ENCODE results near the gene CHRNA7. TPM values are rescaled to one million over a fixed set of nuclear protein-coding genes. Genes with fewer than 3 reads are reported as not detected.

The CHRNA7 gene
- total and polyA plus RNA-seq, 2 experiments from 2014 or later = not detected

GRCh38 chr15:32028921-32029320 lies 1.4 kb upstream of the CHRNA7 start:
- Histone ChIP-seq H3K27ac (no peak overlapping the region), H3K4me3 (no peak overlapping the region), H3K9me3 (ENCODE audit: low read depth) (no peaks in the 10 kb centered on the region), H4K20me1 (ENCODE audit: insufficient read depth) (no peaks in the 10 kb centered on the region), H3K79me2 (ENCODE audit: insufficient read depth) (no peaks in the 10 kb centered on the region), H2AFZ (no peak overlapping the region), H3K36me3 (ENCODE audit: low read depth) (no peaks in the 10 kb centered on the region), H3K9me2 (ENCODE audit: insufficient read depth) (no peaks in the 10 kb centered on the region; the same call in 1 of the 2 replicates), H3K9ac (no peak overlapping the region), H3K4me1 (ENCODE audit: insufficient read depth) (no peaks in the 10 kb centered on the region), H3F3A (ENCODE audit: insufficient read depth) (no peaks in the 10 kb centered on the region), H3K27me3 (replicated peaks; ENCODE audit: insufficient read depth) (peaks cover 45% of the 10 kb centered on the region), H3K4me2 (ENCODE audit: unreplicated experiment) (no peak overlapping the region)
- DNase-seq = no peak
- TF ChIP-seq EZH2phosphoT487 (IDR thresholded peaks at IDR 0.05; ENCODE audit: insufficient read depth, low read depth) (no peak), EZH2 (IDR thresholded peaks at IDR 0.05; ENCODE audit: insufficient read depth, poor library complexity, severe bottlenecking) (no peak)
- WGBS, 2 experiments (ENCODE audit: low coverage in 1 of 2, low lambda C conversion rate in 2 of 2, missing lambda C conversion rate in 2 of 2) = 2% methylated on average over 5 of the region's 5 CpGs
- in situ Hi-C loops (cut with MboI) = no loop called here

- no peaks in the 10 kb centered on the region for H3K4me1 ChIP-seq (ENCODE audit: insufficient read depth)
- peak overlapping the region; percentile 12 for H3K4me2 ChIP-seq (ENCODE audit: unreplicated experiment)
- no peak for TF ChIP-seq EZH2phosphoT487 (IDR thresholded peaks at IDR 0.05; ENCODE audit: insufficient read depth, low read depth)
- no peak for TF ChIP-seq EZH2 (IDR thresholded peaks at IDR 0.05; ENCODE audit: insufficient read depth, poor library complexity, severe bottlenecking)
- in situ Hi-C loops (cut with MboI) = no loop called here
- H3K9me2 ChIP-seq (ENCODE audit: insufficient read depth) = no peaks in the 10 kb centered on the region; the same call in 1 of the 2 replicates
- H3F3A ChIP-seq (ENCODE audit: insufficient read depth) = no peaks in the 10 kb centered on the region
- no peak overlapping the region for H3K9ac ChIP-seq
- H3K4me3 ChIP-seq = no peak overlapping the region
- H2AFZ ChIP-seq = peak overlapping the region; percentile 76
- H3K27me3 ChIP-seq (replicated peaks; ENCODE audit: insufficient read depth) = peaks cover 45% of the 10 kb centered on the region
- no peak overlapping the region for H3K27ac ChIP-seq
- no peaks in the 10 kb centered on the region for H3K36me3 ChIP-seq (ENCODE audit: low read depth)
- H3K79me2 ChIP-seq (ENCODE audit: insufficient read depth) = no peaks in the 10 kb centered on the region
- H3K9me3 ChIP-seq (ENCODE audit: low read depth) = no peaks in the 10 kb centered on the region
- WGBS, 2 experiments (ENCODE audit: low coverage in 1 of 2, low lambda C conversion rate in 2 of 2, missing lambda C conversion rate in 2 of 2) = 1 to 2% methylated on average over 15 to 16 of the region's 16 CpGs
- H4K20me1 ChIP-seq (ENCODE audit: insufficient read depth) = no peaks in the 10 kb centered on the region
- peak; percentile 4 for DNase-seq
These were observed 880 bp upstream of the CHRNA7 start for GRCh38 chr15:32029409-32029861.

DNA sequence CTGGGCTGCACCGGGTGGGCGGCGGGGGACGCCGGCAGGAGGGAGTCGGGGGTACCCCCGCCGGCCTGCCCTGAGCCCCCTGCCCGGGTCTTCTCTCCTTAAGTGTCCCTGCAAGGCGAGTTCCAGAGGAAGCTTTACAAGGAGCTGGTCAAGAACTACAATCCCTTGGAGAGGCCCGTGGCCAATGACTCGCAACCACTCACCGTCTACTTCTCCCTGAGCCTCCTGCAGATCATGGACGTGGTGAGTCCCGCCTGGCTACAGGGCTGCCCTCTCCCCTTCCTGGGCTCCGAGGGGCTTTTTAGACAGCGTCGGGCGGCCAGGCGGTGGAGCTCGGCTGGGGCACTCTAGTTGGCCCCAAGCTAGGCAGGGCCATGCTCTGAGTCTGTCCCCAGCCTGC lies 480 bp downstream of the CHRNA7 start:
- Histone ChIP-seq H2AFZ (0 out of 2 replicates have a peak overlapping the region, but pooled peaks have one; percentile 29), H3K4me1 (ENCODE audit: insufficient read depth) (no peaks in the 10 kb centered on the region), H3K27me3 (replicated peaks; ENCODE audit: insufficient read depth) (peaks cover 45% of the 10 kb centered on the region), H3K27ac (no peak overlapping the region), H3K4me3 (peak overlapping the region; percentile 57), H3K79me2 (ENCODE audit: insufficient read depth) (no peaks in the 10 kb centered on the region), H4K20me1 (ENCODE audit: insufficient read depth) (no peaks in the 10 kb centered on the region), H3K9me2 (ENCODE audit: insufficient read depth) (no peaks in the 10 kb centered on the region), H3K9ac (no peak overlapping the region), H3K4me2 (ENCODE audit: unreplicated experiment) (peak overlapping the region; percentile 71), H3K36me3 (ENCODE audit: low read depth) (no peaks in the 10 kb centered on the region), H3K9me3 (ENCODE audit: low read depth) (no peaks in the 10 kb centered on the region), H3F3A (ENCODE audit: insufficient read depth) (no peaks in the 10 kb centered on the region)
- DNase-seq = peak; percentile 6
- WGBS, 2 experiments (ENCODE audit: low coverage in 1 of 2, low lambda C conversion rate in 2 of 2, missing lambda C conversion rate in 2 of 2) = 10 to 14% methylated on average over 13 to 15 of the region's 21 CpGs
- TF ChIP-seq EZH2 (IDR thresholded peaks at IDR 0.05; ENCODE audit: insufficient read depth, poor library complexity, severe bottlenecking) (no peak), EZH2phosphoT487 (IDR thresholded peaks at IDR 0.05; ENCODE audit: insufficient read depth, low read depth) (no peak)
- in situ Hi-C loops (cut with MboI) = no loop called here

GRCh38 chr15:32033186-32033890 lies 3.0 kb downstream of the CHRNA7 start:
- Histone ChIP-seq H3K4me3 (no peak overlapping the region), H3F3A (ENCODE audit: insufficient read depth) (no peaks in the 10 kb centered on the region), H3K9ac (no peak overlapping the region), H4K20me1 (ENCODE audit: insufficient read depth) (no peaks in the 10 kb centered on the region), H3K9me2 (ENCODE audit: insufficient read depth) (no peaks in the 10 kb centered on the region), H3K9me3 (ENCODE audit: low read depth) (no peaks in the 10 kb centered on the region), H3K36me3 (ENCODE audit: low read depth) (no peaks in the 10 kb centered on the region), H3K4me2 (ENCODE audit: unreplicated experiment) (no peak overlapping the region), H2AFZ (no peak overlapping the region), H3K79me2 (ENCODE audit: insufficient read depth) (no peaks in the 10 kb centered on the region), H3K27me3 (replicated peaks; ENCODE audit: insufficient read depth) (peaks cover 41% of the 10 kb centered on the region), H3K4me1 (ENCODE audit: insufficient read depth) (no peaks in the 10 kb centered on the region), H3K27ac (no peak overlapping the region)
- in situ Hi-C loops (cut with MboI) = no loop called here
- TF ChIP-seq EZH2 (IDR thresholded peaks at IDR 0.05; ENCODE audit: insufficient read depth, poor library complexity, severe bottlenecking) (no peak), EZH2phosphoT487 (IDR thresholded peaks at IDR 0.05; ENCODE audit: insufficient read depth, low read depth) (no peak)
- no peak for DNase-seq
- WGBS, 2 experiments (ENCODE audit: low coverage in 1 of 2, low lambda C conversion rate in 2 of 2, missing lambda C conversion rate in 2 of 2) = 21 to 29% methylated on average over 5 of the region's 5 CpGs

Measured in GM23248 (cell line).